Stimulated activated CD4-positive, alpha-beta T cell treated with anti-CD3 and anti-CD28 coated beads, Interleukin-2, amount 100 ng/mL, for 24 hours (primary cell): ENCODE measurements around the gene SATB1.

Experiments
- DNase-seq, 2 donors: peaks; one replicate each; pipeline ENCODE4 v3.0.0-alpha.2; 2020

The SATB1 gene

GRCh38 chr3:18396428-18396827 is 28.7 kb downstream of the SATB1 start:
- DNase-seq, result no peak

- no peak for DNase-seq
Observed at GRCh38 chr3:18394384-18394995, 30.6 kb downstream of the SATB1 start.

GRCh38 chr3:18393906-18394305 is 31.2 kb downstream of the SATB1 start:
- no peak for DNase-seq

- no peak for DNase-seq
Observed at GRCh38 chr3:18390024-18390660, 35.0 kb downstream of the SATB1 start.

GRCh38 chr3:18389108-18389733 is 35.9 kb downstream of the SATB1 start:
- DNase-seq, result peak in 1 of 2 donors; percentile 40

- no peak for DNase-seq
Observed at GRCh38 chr3:18386274-18386890, 38.8 kb downstream of the SATB1 start.

- DNase-seq, result no peak
Observed at GRCh38 chr3:18385706-18386105, 39.4 kb downstream of the SATB1 start.

GRCh38 chr3:18382760-18383369 is 42.3 kb downstream of the SATB1 start:
- DNase-seq, result no peak

- no peak for DNase-seq
Observed at GRCh38 chr3:18379647-18380046, 45.5 kb downstream of the SATB1 start.

- DNase-seq, result no peak
Observed at GRCh38 chr3:18378218-18378617, 46.9 kb downstream of the SATB1 start.

- no peak for DNase-seq
Observed at GRCh38 chr3:18376682-18377081, 48.5 kb downstream of the SATB1 start.

GRCh38 chr3:18372786-18373405 is 52.2 kb downstream of the SATB1 start:
- DNase-seq, result no peak

- no peak for DNase-seq
Observed at GRCh38 chr3:18370672-18371071, 54.5 kb downstream of the SATB1 start.

- no peak for DNase-seq
Observed at GRCh38 chr3:18369551-18370185, 55.5 kb downstream of the SATB1 start.

GRCh38 chr3:18366258-18366657 is 58.9 kb downstream of the SATB1 start:
- DNase-seq, result no peak

- no peak for DNase-seq
Observed at GRCh38 chr3:18363338-18363737, 61.8 kb downstream of the SATB1 start.

GRCh38 chr3:18357747-18358146 is 67.4 kb downstream of the SATB1 start:
- DNase-seq, result no peak

GRCh38 chr3:18355832-18356231 is 69.3 kb downstream of the SATB1 start:
- no peak for DNase-seq

- no peak for DNase-seq
Observed at GRCh38 chr3:18354701-18355100, 70.4 kb downstream of the SATB1 start.

GRCh38 chr3:18351823-18352744 is 73.1 kb downstream of the SATB1 start:
- no peak for DNase-seq

GRCh38 chr3:18351069-18351628 is 74.0 kb downstream of the SATB1 start:
- DNase-seq, result no peak
